IMR-90 (cell line): ENCODE data around the gene ADCY9.

ENCODE experiments used
- BHLHE40 ChIP-seq: fragments of 150-350 bp; IDR thresholded peaks from 2 replicates; pipeline ENCODE4 v1.6.1; 2016; ENCODE audit warnings: mild to moderate bottlenecking, low read depth, low read length
- CEBPB ChIP-seq: IDR thresholded peaks from 2 replicates; pipeline ENCODE4 v1.6.1; 2012; ENCODE audit warnings: low read depth, low read length, improper control_type of control experiment
- CHD1 ChIP-seq: IDR thresholded peaks from 2 replicates; pipeline ENCODE4 v1.6.1; 2012; ENCODE audit warnings: low read depth, low read length, improper control_type of control experiment
- CTCF ChIP-seq: conservative IDR thresholded peaks from 2 replicates; pipeline ENCODE4 v1.5.1; 2012; ENCODE audit warnings: mild to moderate bottlenecking, low read depth, low read length, improper control_type of control experiment
- MAFK ChIP-seq: IDR thresholded peaks from 2 replicates; pipeline ENCODE4 v1.6.1; 2012; ENCODE audit warnings: low read depth, low read length, improper control_type of control experiment
- MAZ ChIP-seq: IDR thresholded peaks from 2 replicates; pipeline ENCODE4 v1.6.1; 2012; ENCODE audit warnings: low read depth, mild to moderate bottlenecking, low read length, improper control_type of control experiment, moderate library complexity, borderline replicate concordance
- MXI1 ChIP-seq: IDR thresholded peaks from 2 replicates; pipeline ENCODE4 v1.6.1; 2012; ENCODE audit warnings: low read depth, mild to moderate bottlenecking, low read length, moderate library complexity, borderline replicate concordance
- POLR2A ChIP-seq: IDR thresholded peaks from 2 replicates; pipeline ENCODE4 v1.6.1; 2012; ENCODE audit warnings: mild to moderate bottlenecking, low read depth, low read length
- RAD21 ChIP-seq: IDR thresholded peaks from 2 replicates; pipeline ENCODE4 v1.6.1; 2012; ENCODE audit warnings: low read length, improper control_type of control experiment
- SMC3 ChIP-seq: fragments of 150-350 bp; IDR thresholded peaks from 2 replicates; pipeline ENCODE4 v1.6.1; 2016; ENCODE audit warnings: low read depth, mild to moderate bottlenecking, antibody characterized with exemption, low read length, moderate library complexity
- USF2 ChIP-seq: fragments of 150-350 bp; IDR thresholded peaks from 2 replicates; pipeline ENCODE4 v1.6.1; 2017; ENCODE audit warnings: mild to moderate bottlenecking, antibody characterized with exemption, low read length, low read depth

DNA sequence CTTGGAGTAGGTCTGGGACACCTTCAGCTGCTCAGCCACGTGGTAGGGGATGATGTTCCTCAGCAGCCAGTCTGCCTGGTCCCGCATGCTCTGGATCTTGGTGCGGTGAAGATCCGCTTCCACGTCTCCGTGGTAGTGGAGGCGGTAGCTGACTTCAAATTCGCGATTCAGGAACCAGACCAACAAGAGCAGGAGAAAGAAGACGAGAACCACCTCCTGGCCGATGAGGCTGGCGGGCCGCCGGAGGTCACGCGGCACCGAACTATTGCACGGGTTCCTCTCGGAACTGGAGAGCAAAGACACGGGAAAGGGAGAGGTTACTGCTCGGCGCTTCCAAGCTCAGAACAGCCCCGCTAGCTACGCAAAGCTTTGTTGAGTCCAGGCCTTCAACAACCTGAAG lies 149.6 kb downstream of the ADCY9 start:
- TF ChIP-seq CTCF (no peak), POLR2A (no peak), RAD21 (no peak), CEBPB (no peak), MAZ (no peak), MAFK (no peak), BHLHE40 (no peak), SMC3 (no peak), USF2 (no peak), CHD1 (no peak), MXI1 (no peak)
